Prostate gland (tissue), 2 donors: ENCODE data around the gene CEMIP.

Source experiments
- CTCF ChIP-seq, 4 experiments: fragments of 200-600 bp in 2 of 4; fragments of 450-650 bp in 2 of 4; sonication (generic) in 2 of 4; IDR thresholded peaks; 1 replicate in 3 of 4; 2 replicates in 1 of 4; pipeline ENCODE4 v1.5.1; 2016 to 2019; ENCODE audit warnings: antibody characterized with exemption in 4 of 4, mild to moderate bottlenecking in 2 of 4, moderate library complexity in 2 of 4
- POLR2A ChIP-seq: fragments of 450-650 bp; IDR thresholded peaks from one replicate; pipeline ENCODE4 v1.6.1; 2016; ENCODE audit warnings: antibody characterized with exemption, mild to moderate bottlenecking
- POLR2AphosphoS5 ChIP-seq: sonication (generic); formaldehyde crosslinking; IDR thresholded peaks from one replicate; pipeline ENCODE4 v1.6.1; 2017; ENCODE audit warnings: antibody characterized with exemption

- TF ChIP-seq CTCF (IDR thresholded peaks at IDR 0.05) (no peak), POLR2AphosphoS5 (no peak), POLR2A (no peak)
Observed at GRCh38 chr15:80778621-80778963, 578 bp upstream of the CEMIP start.
